RWPE1 (cell line): ENCODE results near the gene LNX1.

ENCODE experiments used
- CTCF ChIA-PET: fragments of 350-600 bp; sonication (Branson Sonifier 250); formaldehyde crosslinking; extraction: SDS; loops from one replicate; lab custom pipeline; 2021; lab: Yijun Ruan, JAX
- POLR2A ChIA-PET: fragments of 400-600 bp; formaldehyde crosslinking; extraction: SDS; loops from one replicate; lab custom pipeline; 2020; ENCODE audit warnings: antibody characterized with exemption; ENCODE audit not compliant: low non-redundant PET; lab: Yijun Ruan, JAX
- DNase-seq: peaks from one replicate; pipeline ENCODE4 v3.0.0; 2012; ENCODE audit warnings: low spot score
- H3K27ac ChIP-seq: fragments of 450-650 bp; 2 replicates; pipeline ENCODE4 v1.5.1; 2017
- TF ChIP-seq, protein P1 (sequence below): fragments of 450-650 bp; conservative IDR thresholded peaks from 2 replicates; pipeline ENCODE4 v1.5.1; 2017; ENCODE audit warnings: low read depth, mild to moderate bottlenecking

LNX1 gene

DNA sequence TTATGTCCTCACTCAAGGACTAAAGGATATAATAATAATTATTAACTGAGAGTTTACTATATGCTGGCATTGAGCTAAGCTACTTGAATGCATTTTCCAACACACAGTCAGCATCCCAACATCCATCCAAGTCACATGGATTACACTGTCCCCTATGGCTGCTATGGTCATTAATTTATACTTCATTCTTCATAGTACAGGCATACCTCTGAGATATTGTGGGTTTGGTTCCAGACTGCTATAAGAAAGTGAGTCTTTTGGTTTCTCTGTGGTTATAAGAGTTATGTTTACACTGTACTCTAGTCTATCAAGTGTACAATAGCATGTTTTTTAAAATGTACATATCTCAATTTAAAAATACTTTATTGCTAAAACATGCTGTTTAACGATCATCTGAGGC lies 89.2 kb downstream of the LNX1 start:
- TF ChIP-seq, protein P1, sequence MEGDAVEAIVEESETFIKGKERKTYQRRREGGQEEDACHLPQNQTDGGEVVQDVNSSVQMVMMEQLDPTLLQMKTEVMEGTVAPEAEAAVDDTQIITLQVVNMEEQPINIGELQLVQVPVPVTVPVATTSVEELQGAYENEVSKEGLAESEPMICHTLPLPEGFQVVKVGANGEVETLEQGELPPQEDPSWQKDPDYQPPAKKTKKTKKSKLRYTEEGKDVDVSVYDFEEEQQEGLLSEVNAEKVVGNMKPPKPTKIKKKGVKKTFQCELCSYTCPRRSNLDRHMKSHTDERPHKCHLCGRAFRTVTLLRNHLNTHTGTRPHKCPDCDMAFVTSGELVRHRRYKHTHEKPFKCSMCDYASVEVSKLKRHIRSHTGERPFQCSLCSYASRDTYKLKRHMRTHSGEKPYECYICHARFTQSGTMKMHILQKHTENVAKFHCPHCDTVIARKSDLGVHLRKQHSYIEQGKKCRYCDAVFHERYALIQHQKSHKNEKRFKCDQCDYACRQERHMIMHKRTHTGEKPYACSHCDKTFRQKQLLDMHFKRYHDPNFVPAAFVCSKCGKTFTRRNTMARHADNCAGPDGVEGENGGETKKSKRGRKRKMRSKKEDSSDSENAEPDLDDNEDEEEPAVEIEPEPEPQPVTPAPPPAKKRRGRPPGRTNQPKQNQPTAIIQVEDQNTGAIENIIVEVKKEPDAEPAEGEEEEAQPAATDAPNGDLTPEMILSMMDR, result no peak
- POLR2A ChIA-PET, result no interaction called here
- no peak overlapping the region for H3K27ac ChIP-seq
- CTCF ChIA-PET, result no interaction called here
- DNase-seq, result no peak

DNA sequence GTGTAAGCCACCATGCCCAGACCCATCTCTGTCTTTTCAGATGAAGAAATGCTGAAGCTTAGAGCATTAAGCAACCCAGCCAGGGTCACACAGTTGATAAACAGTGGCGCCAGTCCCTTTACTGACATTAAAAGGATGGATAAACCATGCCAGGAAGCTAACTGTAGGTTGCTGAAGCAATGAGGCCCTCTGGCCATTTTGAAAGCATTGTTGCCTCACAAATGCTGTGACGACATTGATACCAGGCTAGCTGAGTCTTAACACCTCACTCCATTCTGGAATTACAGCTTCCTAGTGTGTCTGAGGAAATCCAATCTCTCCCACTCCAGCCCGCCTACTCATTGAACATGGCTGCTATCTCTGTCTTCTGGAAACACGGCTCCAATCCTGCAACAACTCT lies 89.7 kb downstream of the LNX1 start:
- no peak for DNase-seq
- H3K27ac ChIP-seq, result no peak overlapping the region
- POLR2A ChIA-PET, result no interaction called here
- TF ChIP-seq, protein P1, result no peak
- CTCF ChIA-PET, result no interaction called here

DNA sequence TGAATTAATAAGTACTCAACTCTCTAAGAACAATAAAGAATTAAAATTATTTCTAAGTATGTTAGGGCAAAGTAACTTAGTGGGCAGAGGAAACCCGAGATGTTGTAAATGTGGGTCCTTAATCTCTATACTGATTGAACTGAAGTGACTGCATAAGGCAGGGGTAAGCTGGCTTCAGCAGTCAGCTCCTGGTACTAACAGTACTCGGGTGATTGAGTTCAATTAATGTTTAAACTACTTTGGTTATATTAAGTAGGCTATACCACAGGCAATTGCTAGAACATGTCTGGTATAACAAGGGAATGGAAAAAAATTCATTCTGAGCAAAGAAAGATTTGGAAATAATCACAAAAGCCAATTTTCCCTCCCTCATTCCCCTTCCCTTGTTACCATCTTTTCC lies 90.7 kb downstream of the LNX1 start:
- POLR2A ChIA-PET, result no interaction called here
- no peak for DNase-seq
- TF ChIP-seq, protein P1, result no peak
- no peak overlapping the region for H3K27ac ChIP-seq
- CTCF ChIA-PET, result interaction anchor here (0.7 kb wide), 1 partner anchor 1110 kb away, joined by 4 read pairs; no protein-coding TSS in a partner anchor

DNA sequence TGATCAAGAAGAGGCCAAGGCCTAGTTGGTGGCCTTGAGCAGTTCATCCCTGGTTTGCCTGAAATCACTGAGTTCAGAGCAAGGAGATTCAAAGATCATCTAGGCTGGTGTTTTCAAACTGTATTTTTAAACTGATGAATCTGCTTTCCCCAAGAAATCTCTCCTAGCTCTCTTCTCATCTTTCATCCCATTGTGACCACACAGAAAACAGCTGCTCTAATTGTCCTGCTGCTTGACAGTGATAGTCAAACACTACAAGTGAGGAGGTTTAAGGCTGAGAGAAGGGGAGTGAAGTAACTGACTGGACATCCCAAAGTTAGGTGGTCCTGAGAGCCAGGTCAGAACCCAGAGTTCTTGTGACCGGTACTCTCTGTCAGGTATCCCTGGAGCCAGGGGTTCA lies 91.5 kb downstream of the LNX1 start:
- ChIA-PET POLR2A (no interaction called here), CTCF (interaction anchor here (0.7 kb wide), 2 partner anchors 72 to 1110 kb away, joined by 3 to 4 read pairs; no protein-coding TSS in a partner anchor)

DNA sequence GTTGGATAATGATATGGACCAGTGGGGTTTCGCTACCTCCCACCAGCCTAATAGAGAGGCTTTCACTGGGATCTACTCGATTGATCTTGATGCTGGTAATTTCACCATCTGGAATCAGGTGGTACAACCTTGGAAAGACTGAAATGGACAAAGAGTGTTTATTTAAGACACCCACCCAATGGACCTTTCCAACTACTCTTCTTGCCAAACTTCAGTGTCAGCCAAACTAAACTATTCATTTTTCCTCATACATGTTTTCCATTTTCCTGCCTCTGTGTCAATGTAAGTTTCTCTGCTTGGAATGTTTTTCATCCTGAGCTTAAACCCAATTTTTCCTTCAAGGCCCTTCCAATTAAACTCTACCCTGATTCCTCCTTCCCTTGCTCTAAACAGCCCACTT lies 92.6 kb downstream of the LNX1 start:
- no peak overlapping the region for H3K27ac ChIP-seq
- CTCF ChIA-PET, result interaction anchor here (0.6 to 0.9 kb wide), 2 partner anchors 18 to 175 kb away, joined by 3 read pairs; no protein-coding TSS in a partner anchor
- TF ChIP-seq, protein P1, result no peak
- POLR2A ChIA-PET, result no interaction called here
- DNase-seq, result no peak

More for the DNA sequence above, 91.5 kb downstream of the LNX1 start:
- TF ChIP-seq, protein P1, result no peak
- no peak for DNase-seq
- H3K27ac ChIP-seq, result no peak overlapping the region

DNA sequence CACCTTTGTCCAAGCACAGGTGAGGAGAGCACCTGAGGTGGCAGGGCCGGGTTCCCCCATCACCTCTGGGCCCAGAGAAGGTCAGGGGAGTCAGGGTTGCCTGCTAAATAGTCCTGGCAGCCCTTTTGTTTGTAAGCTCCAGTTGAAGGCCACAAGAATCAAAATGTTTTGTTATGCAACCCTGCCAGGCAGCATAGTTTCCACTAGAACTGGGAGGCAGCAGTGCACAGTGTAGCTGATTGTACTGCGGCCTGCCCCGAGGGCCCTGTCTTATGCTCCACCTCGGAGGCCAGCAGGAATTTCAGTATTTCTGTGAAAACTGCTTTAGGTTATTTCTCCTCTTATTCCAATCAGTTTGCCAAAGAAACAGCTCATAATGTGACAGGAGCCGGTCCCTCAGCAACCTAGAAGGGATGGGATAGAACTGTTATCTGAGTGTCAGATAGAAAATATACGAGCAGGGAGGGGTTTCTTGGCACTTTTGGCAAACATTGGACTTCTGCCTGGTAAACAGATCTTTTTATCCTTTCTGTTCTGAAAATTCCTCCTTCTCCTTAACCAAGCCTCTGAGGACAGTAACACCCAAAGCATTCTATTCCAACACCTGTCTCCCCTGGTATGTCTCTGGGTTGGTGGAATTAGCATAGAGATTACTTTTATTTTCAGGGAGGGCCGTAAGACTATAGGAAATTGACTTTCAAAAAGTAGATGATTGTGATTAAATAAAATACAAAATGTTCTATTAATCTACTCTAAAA lies 93.6 kb downstream of the LNX1 start:
- H3K27ac ChIP-seq, result no peak overlapping the region
- ChIA-PET CTCF (interaction anchor here (0.6 kb wide), 1 partner anchor 44 kb away, joined by 3 read pairs; no protein-coding TSS in a partner anchor), POLR2A (no interaction called here)
- DNase-seq, result no peak
- TF ChIP-seq, protein P1, result no peak
